ENCODE measurements around the gene SETBP1.

SETBP1 gene

DNA sequence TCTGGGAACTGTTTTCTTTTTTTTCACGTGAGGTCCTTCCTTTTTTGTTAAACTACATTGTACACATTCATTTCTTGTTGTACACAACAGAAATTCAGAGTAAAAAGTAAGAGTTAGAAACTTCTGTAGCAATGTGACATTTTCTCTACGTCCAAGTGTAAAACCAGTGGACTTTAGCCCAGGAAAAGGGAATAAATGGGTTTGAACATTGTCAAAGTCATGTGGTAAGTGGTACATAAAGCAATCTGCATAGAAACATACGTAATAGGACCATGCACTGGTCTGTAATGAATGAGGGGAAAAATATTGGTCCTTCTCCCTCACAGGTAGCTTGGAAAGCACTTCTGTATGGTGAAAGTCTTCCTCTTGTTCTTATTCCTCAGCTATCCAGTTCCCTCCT, 421.4 kb downstream of the SETBP1 start:
- DNase-seq: no peak

DNA sequence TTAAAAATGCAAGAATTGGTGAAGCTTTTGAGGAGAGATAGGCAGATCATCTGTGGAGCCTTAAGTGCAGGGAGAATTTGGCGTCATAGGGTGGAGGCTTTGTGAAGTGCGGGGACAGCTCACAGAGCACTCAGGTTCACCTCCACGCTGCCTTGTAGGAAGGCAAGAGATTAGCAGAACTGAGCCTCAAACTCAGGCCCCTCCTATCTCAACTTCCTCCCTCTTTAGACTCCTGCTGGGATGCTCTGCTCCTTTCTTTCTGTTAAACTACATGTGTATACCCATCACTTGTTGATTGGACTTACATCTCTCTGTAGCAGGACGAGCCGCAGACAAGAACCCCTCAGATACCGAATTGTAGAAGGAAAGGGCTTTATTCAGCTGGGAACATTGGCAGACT, 422.2 kb downstream of the SETBP1 start:
- no peak for DNase-seq

DNA sequence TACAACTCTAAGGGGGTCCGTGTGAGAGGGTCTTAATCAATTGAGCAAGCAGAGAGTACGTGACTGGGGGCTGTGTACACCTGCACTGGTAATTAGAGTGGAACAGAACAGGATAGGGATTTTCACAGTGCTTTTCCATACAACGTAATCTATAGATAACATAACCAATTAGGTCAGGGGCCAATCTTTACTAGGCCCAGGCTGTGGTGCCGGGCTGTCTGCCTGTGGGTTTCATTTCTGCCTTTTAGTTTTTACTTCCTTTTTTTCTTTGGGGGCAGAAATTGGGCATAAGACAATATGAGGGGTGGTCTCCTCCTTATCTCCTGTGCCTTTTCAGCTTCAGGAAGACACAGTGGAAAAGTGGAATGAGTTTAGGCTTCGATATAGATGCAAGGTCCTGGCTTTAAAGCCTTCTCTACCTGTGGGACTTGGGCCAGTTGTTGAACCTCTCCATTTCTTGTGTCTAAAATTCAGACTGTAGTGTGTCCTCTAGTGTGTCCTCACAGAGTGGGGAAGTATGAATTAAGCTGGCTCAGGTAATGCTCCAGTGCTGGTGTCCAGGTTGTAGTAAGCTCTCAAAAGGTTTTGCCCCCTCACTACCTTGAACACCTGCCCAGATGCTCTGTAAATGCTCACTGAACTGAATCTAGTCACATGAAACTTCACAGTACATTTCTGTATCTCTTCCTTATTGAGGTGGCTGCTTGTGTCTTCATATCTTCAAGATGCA, 422.8 kb downstream of the SETBP1 start:
- DNase-seq: no peak

DNA sequence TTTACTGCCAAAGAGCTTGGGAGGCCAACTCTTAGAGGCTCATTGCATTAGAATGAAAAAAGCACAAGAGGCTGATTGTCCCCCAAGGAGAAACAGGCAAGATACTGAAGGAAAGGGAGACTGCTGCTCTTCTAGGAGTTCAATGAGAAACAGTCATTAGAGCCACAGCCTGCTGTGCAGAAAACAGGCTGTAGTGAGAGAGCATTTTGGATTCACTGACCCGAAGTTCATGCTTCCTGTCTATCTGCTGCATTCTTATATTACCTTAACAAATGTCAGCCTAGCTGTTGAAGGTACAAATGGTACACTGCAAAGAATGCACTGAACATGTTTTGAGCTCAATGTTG, 423.3 kb downstream of the SETBP1 start:
- no peak for DNase-seq

DNA sequence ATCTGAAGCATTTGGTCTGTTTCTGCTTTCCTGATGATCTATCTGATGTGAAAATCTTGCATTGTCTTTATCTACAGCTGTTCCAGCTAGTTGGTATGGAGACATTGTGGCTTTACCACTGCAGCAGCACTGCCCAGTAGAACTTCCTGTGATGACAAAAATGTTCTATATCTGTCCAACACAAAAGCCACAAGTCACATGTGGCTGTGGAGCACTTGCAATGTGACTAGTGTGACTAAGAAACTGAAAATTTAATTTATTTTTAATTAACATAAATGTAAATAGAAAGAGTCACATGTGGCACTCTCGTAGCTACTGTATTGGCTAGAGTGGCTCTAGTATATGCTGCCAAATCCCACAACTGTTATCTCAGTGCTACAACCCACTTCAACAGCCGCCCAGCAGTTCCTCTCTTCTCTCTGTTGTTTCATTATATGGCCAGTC, 425.7 kb downstream of the SETBP1 start:
- no peak for DNase-seq

DNA sequence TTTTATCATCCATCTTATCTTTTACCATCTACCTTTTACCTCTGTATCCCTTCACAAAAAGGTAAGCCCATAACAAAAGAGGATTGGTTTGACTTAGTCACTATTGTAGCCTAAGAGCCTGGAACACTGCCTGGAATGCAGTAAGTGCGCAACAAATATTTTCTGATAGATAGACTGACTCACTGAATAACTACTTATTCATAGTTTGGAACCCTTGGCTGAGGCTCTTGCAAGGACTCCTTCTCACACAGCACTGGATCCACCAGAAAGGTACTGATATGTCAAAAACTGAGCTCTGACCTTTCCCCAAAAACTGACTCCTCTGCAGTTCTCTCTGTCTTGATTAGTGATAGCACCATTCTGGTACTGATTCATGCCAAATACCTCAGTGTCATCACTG, 426.7 kb downstream of the SETBP1 start:
- DNase-seq: no peak

DNA sequence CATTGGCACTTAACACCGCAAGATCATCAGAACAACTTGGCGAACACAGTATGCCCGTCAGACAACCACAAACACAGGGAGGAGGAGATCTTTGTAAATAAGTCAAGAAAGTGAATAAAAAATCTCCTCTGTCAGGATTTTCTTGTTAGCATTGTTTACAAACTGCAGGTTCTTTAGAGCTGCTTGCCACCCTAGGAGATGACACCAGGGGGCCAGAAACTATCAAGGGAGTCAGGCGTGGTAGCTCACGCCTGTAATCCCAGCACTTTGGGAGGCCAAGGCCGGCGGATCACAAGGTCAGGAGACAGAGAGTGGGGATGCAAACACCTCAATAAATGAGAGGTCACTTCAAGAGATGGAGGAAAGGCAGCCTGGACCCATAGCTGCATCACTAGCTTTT, 428.1 kb downstream of the SETBP1 start:
- DNase-seq: no peak

DNA sequence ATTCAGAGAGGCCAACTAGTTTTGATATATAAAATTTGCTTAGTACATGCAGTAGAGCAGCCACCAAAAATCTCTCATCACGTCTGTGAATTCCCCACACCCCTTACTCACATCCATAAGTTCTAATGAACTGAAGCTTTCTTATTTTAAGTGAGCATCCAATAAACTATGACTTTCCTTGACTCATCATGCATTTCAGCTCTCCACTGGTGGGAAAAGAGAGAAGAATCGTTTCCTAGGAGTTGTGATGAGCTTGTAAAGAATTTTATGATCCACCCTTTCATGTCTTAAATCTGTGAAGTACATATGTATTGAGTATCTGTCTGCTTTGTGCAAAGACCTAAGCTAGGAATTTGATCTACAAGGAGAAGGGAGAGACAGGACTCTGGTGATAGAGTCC, 428.6 kb downstream of the SETBP1 start:
- no peak for DNase-seq

DNA sequence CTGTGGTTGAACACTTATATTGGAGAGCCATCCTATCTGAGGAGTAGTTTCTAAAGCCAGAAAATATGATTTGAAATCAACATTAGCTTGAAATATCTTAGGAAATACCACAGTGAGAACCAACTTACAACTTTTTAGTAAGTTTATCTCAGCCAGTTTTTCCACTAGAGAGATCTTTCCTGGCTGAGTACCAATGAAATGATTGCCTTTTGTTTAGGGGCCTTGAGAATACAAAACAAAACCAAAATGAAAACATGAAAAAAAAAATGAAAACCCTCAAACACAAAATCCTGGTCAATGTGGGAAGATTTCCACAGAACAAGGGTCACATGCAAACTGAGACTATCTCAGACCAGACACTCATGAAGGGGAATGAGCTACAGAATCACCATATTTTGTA, 429.0 kb downstream of the SETBP1 start:
- DNase-seq: no peak

DNA sequence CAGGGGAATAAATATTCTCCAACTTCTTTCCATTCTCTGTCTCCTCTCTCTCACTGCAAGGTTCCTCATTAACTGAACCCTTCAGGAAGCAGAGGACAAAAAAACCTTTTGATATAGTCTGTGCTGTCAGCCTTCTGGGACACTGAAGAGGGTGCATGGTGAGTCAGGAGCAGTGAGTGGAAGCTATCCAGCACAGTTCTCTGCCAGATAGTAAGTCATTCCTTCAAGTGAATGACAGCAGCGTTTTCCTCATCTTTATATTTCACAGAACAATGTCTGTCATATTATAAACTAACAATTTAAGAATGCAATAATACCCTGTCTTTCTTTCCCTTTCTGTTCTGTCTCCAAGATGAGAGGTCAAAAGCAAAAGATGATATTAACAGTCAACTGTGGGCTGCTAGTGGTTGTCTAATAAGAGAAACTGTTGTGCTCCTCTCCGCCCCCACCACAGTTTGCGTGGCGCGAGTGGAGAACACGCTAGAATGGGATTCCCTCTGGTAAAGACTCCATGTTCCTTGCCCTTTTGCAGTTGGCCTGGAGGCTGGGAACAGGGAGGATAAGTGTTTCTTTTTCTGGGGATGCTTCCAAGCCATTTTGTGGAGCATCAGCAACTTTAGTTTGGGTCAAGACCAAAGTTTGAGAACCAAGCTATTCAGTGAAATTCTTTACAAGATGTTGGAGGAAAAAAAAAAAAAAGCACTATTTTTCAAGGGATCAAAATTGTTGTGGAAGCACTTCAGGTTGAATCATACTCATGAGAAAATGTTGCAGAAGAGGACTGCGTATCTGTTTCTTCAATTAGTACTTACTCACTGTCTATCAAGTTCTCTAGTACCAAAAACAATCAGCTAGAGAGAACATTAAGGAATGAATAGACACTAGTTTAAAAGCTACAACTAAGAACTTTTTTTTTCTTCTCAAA, 430.2 kb downstream of the SETBP1 start:
- no peak for DNase-seq

DNA sequence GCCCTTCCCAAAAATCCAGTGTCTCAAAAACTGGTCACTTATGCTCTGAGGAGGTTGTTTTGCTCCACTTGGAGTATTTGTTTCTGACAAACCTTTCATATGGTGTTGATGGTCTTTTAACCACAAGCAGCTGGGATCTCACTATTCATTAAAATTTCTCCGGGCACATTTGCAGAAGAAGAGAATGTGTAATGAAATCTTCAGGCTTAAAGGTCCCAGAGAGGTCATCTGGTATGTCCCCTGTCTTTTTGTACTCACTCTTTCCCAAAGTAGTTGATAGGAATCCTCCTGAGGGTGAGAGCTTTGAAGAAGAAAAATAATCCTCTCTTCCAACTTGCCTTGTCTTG, 430.8 kb downstream of the SETBP1 start:
- DNase-seq: no peak

DNA sequence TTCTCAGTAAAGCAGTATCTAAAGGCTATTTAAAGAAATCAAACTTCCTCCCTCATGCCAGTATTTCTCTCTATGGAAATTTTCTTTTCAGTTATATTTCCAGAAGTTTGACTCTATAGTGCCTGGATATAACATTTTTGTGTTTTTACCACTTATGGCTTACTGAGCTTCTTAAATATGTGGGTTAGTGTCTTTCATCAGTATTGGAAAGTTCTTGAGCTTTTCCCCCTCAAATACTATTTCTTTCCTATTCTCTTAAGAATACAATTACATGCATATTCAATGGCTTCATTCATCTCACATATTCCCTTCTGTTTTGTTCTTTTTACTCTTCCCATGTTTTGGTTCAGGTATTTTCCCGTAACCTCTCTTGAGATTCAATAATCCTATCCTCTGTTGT, 432.0 kb downstream of the SETBP1 start:
- no peak for DNase-seq

DNA sequence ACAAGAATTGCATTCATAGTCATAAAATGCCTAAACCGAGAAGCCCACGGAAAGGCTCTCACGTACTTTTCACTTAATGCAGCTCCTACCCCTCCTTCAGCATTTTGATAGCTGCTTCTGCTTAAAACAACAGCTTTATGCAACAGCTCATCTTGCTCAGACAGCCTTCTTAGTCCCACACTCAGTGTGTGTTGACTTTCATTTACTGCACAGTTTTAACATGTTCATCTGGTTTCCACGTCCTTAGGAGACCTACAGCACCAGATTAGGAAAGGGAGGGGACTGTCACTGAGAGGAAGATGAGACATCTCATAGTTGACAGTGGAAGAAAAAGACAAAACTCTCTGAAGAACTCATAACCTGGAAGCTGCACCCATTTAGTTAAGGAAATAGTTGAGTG, 435.4 kb downstream of the SETBP1 start:
- DNase-seq: no peak
